ENCODE measurements around the gene GSTA4. TPM values are rescaled to one million over a fixed set of nuclear protein-coding genes. Genes with fewer than 3 reads are reported as not detected.

GSTA4 gene
- total and polyA plus RNA-seq, 2 of the 13 experiments (the other 11 are each of a cell fraction or from before 2014, with no cell fraction given): 34.1 to 53.6 TPM

DNA sequence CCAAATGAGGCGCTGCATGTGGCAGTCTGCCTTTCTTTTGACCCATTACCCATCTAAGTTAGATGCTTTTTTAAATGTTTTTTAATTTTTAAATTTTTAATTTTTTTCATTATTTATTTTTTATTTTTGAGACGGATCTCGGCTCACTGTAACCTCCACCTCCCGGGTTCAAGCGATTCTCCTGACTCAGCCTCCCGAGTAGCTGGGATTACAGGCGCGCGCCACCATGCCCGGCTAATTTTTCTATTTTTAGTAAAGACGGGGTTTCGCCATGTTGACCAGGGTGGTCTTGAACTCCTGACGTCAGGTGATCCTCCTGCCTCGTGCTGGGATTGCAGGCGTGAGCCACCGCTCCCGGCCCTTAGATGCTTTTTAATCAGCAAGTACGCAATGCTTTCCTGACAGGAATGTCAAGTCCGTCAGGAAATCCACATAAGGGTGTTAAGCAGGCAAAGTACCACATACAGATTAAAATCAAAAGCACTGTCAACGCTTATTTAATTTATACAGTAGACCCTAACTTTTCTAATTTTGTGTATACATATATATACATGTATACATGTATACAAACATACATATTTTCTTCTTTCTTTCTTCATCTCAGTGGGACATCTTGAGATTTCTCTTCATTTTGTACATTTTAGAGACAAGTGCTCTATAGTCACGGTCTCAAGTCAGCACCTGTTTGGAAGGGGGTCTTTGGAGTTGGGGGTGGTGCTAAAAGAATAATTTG, 995 bp upstream of the GSTA4 start:
- no TSS peak for BruUV-seq (replicated peaks)
- TF ChIP-seq HNRNPH1 (optimal IDR thresholded peaks at IDR 0.05; ENCODE audit: low read depth, low read length) (no peak), HNRNPUL1 (IDR thresholded peaks at IDR 0.05; ENCODE audit: low read depth, low read length) (no peak), ZFP37 (CRISPR knock-in tag; IDR thresholded peaks at IDR 0.05; ENCODE audit: borderline replicate concordance) (no peak), BHLHE40 (IDR thresholded peaks at IDR 0.05; ENCODE audit: low read length) (no peak), ZNF292 (CRISPR knock-in tag; IDR thresholded peaks at IDR 0.05; ENCODE audit: borderline replicate concordance, low read depth) (0 out of 2 replicates have a peak, but pooled peaks have one; percentile 24), MXI1 (IDR thresholded peaks at IDR 0.05; ENCODE audit: borderline replicate concordance, low read depth, low read length) (no peak), DR1 (CRISPR knock-in tag; IDR thresholded peaks at IDR 0.05) (no peak), SP1 (IDR thresholded peaks at IDR 0.05) (no peak), SP1 (CRISPR knock-in tag; IDR thresholded peaks at IDR 0.05) (no peak), RELA (CRISPR knock-in tag; IDR thresholded peaks at IDR 0.05) (no peak), IRX3 (CRISPR knock-in tag; IDR thresholded peaks at IDR 0.05; ENCODE audit: borderline replicate concordance, low read depth) (0 out of 2 replicates have a peak, but pooled peaks have one; percentile 29), ZNF121 (CRISPR knock-in tag; IDR thresholded peaks at IDR 0.05) (no peak), PHF21A (CRISPR knock-in tag; IDR thresholded peaks at IDR 0.05) (no peak), ZNF317 (CRISPR knock-in tag; IDR thresholded peaks at IDR 0.05) (no peak; the same call in 1 of the 2 replicates), NFE2 (CRISPR knock-in tag; IDR thresholded peaks at IDR 0.05) (no peak), HNF4A (CRISPR knock-in tag; IDR thresholded peaks at IDR 0.05) (no peak), TP53 (CRISPR knock-in tag; conservative IDR thresholded peaks at IDR 0.05) (no peak; the same call in 1 of the 2 replicates), ZNF207 (IDR thresholded peaks at IDR 0.05; ENCODE audit: borderline replicate concordance) (no peak), ZBTB21 (CRISPR knock-in tag; IDR thresholded peaks at IDR 0.05) (no peak), ZNF619 (CRISPR knock-in tag; IDR thresholded peaks at IDR 0.05) (no peak)
- TF ChIP-seq, protein P1, sequence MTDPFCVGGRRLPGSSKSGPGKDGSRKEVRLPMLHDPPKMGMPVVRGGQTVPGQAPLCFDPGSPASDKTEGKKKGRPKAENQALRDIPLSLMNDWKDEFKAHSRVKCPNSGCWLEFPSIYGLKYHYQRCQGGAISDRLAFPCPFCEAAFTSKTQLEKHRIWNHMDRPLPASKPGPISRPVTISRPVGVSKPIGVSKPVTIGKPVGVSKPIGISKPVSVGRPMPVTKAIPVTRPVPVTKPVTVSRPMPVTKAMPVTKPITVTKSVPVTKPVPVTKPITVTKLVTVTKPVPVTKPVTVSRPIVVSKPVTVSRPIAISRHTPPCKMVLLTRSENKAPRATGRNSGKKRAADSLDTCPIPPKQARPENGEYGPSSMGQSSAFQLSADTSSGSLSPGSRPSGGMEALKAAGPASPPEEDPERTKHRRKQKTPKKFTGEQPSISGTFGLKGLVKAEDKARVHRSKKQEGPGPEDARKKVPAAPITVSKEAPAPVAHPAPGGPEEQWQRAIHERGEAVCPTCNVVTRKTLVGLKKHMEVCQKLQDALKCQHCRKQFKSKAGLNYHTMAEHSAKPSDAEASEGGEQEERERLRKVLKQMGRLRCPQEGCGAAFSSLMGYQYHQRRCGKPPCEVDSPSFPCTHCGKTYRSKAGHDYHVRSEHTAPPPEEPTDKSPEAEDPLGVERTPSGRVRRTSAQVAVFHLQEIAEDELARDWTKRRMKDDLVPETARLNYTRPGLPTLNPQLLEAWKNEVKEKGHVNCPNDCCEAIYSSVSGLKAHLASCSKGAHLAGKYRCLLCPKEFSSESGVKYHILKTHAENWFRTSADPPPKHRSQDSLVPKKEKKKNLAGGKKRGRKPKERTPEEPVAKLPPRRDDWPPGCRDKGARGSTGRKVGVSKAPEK (CRISPR knock-in tag; IDR thresholded peaks at IDR 0.05; ENCODE audit: borderline replicate concordance): no peak
- TF ChIP-seq, protein P2, sequence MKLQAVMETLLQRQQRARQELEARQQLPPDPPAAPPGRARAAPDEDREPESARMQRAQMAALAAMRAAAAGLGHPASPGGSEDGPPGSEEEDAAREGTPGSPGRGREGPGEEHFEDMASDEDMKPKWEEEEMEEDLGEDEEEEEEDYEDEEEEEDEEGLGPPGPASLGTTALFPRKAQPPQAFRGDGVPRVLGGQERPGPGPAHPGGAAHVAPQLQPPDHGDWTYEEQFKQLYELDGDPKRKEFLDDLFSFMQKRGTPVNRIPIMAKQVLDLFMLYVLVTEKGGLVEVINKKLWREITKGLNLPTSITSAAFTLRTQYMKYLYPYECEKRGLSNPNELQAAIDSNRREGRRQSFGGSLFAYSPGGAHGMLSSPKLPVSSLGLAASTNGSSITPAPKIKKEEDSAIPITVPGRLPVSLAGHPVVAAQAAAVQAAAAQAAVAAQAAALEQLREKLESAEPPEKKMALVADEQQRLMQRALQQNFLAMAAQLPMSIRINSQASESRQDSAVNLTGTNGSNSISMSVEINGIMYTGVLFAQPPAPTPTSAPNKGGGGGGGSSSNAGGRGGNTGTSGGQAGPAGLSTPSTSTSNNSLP (IDR thresholded peaks at IDR 0.05; ENCODE audit: low read depth, low read length): no peak; the same call in 1 of the 2 replicates

More for the DNA sequence above, 995 bp upstream of the GSTA4 start:
- FAIRE-seq (no peak), ATAC-seq (no peak), DNase-seq (ENCODE audit: low spot score) (peak; percentile 76)
- H2AFZ ChIP-seq (ENCODE audit: low read length): no peak overlapping the region
- H3K4me1 ChIP-seq (ENCODE audit: insufficient read depth, low read length): peaks cover 24% of the 10 kb centered on the region
- H3K36me3 ChIP-seq (replicated peaks in 1 of 2; ENCODE audit: control insufficient read depth in 1 of 2, insufficient read depth in 2 of 2, low read length in 2 of 2): no peaks in the 10 kb centered on the region
- no peak overlapping the region for H3K9ac ChIP-seq (ENCODE audit: insufficient read depth, low read depth, low read length)
- H3K27me3 ChIP-seq (ENCODE audit: control insufficient read depth in 1 of 2, insufficient read depth in 2 of 2, low read length in 2 of 2): no peaks in the 10 kb centered on the region
- POLR2A ChIA-PET: interaction anchor here (0.8 to 2.5 kb wide), 12 partner anchors 16 to 798 kb away, joined by 3 to 16 read pairs (median 4); partner anchors contain the start of genes FBXO9 and LRRC1
- in situ Hi-C loops (cut with HindIII; ENCODE audit: extremely low pct_ligation_motif_present, low pct_unique_long_range_greater_than_20kb) (no loop called here), intact Hi-C loops (cut with micrococcal nuclease; ENCODE audit: unreplicated experiment) (loop anchor here (1.0 to 10.0 kb wide), 9 partner anchors 31 to 711 kb away; partner anchors contain the start of genes MCM3 and TMEM14A)
- no peak overlapping the region for H3K27ac ChIP-seq (ENCODE audit: extremely low read length, insufficient read depth, low read length)
- WGBS (ENCODE audit: low lambda C conversion rate): 9% methylated on average over 21 of the region's 21 CpGs
- H3K79me2 ChIP-seq (ENCODE audit: insufficient read depth, low read length): peaks cover 4% of the 10 kb centered on the region
- H3K4me3 ChIP-seq (replicated peaks in 1 of 3; ENCODE audit: insufficient read depth in 1 of 3, low read depth in 2 of 3, low read length in 3 of 3): peak overlapping the region; percentile 34 to 68 (median 57)
- CTCF ChIA-PET (ENCODE audit: low intra/inter-chr PET ratio, low total read pairs): interaction anchor here (1.2 to 1.9 kb wide), 2 partner anchors 114 to 488 kb away, joined by 3 to 9 read pairs; no protein-coding TSS in a partner anchor
- H3K9me3 ChIP-seq (ENCODE audit: low read length): no peaks in the 10 kb centered on the region
- peaks cover 7% of the 10 kb centered on the region; the same call in 1 of the 2 replicates for H4K20me1 ChIP-seq (ENCODE audit: insufficient read depth, low read length)
- peak overlapping the region; percentile 83 for H3K4me2 ChIP-seq (ENCODE audit: low read depth, low read length)
